Testis (tissue), 3 donors: ENCODE results near the gene C1RL. TPM values are rescaled to one million over a fixed set of nuclear protein-coding genes. Genes with fewer than 3 reads are reported as not detected.

Experiments
- DNase-seq: peaks from one replicate; pipeline ENCODE4 v3.0.0-alpha.2; 2019
- H3K27ac ChIP-seq, 2 donors: fragments of 200-600 bp; sonication (generic); one replicate each; pipeline ENCODE4 v1.5.1; 2019
- H3K27me3 ChIP-seq: fragments of 200-600 bp; sonication (generic); one replicate; pipeline ENCODE4 v1.5.1; 2019
- H3K36me3 ChIP-seq: fragments of 200-600 bp; sonication (generic); one replicate; pipeline ENCODE4 v1.5.1; 2017; ENCODE audit warnings: low read depth; ENCODE audit errors: missing control alignments
- H3K4me1 ChIP-seq: fragments of 200-600 bp; sonication (generic); one replicate; pipeline ENCODE4 v1.5.1; 2019
- H3K4me3 ChIP-seq, 2 donors: fragments of 200-600 bp; sonication (generic); one replicate each; pipeline ENCODE4 v1.5.1; 2017 to 2019
- H3K9me3 ChIP-seq: fragments of 200-600 bp; sonication (generic); one replicate; pipeline ENCODE4 v1.5.1; 2017
- CTCF ChIP-seq, 3 experiments: fragments of 450-650 bp in 2 of 3; fragments of 200-600 bp in 1 of 3; sonication (generic) in 1 of 3; IDR thresholded peaks; one replicate each; pipeline ENCODE4 v1.5.1; 2016 to 2019; ENCODE audit warnings: antibody characterized with exemption in 3 of 3, mild to moderate bottlenecking in 2 of 3, moderate library complexity in 1 of 3
- POLR2A ChIP-seq: fragments of 450-650 bp; IDR thresholded peaks from one replicate; pipeline ENCODE4 v1.6.1; 2017; ENCODE audit warnings: antibody characterized with exemption, mild to moderate bottlenecking, moderate library complexity
- WGBS, 2 donors: methylation state at CpG; one replicate each; pipeline ENCODE4 v1.1.5; 2018; 5-methylcytosine and 5-hydroxymethylcytosine counted together
- intact Hi-C: fragments of 100-400 bp; cut with DNase I; formaldehyde crosslinking; loops from one replicate; pipeline ENCODE4 v1.15.1; 2023; ENCODE audit warnings: low total_unique reads
- polyA plus RNA-seq: library from polyadenylated mRNA; stranded (reverse); fragments of 350-450 nt; fragmentation: Illumina TruSeq; extraction: RNeasy Lipid Tissue Mini Kit (QIAGEN cat#74804); gene quantifications from one replicate; pipeline ENCODE4 v1.2.3, GENCODE V29; 2014; ENCODE audit warnings: low read depth, low replicate concordance; ENCODE audit not compliant: insufficient read depth
- total RNA-seq, 2 donors: library from RNA; depleted of rRNA; stranded (reverse); fragments of >200 nt; gene quantifications; one replicate each; pipeline ENCODE4 v1.2.3, GENCODE V29; 2016

The C1RL gene
- total and polyA plus RNA-seq, 3 donors from 2014 or later = 19.8 to 31.8 (median 23.9) TPM

- intact Hi-C loops = no loop called here
- peak overlapping the region in 1 of 2 donors; percentile 82 for H3K27ac ChIP-seq
- no peaks in the 10 kb centered on the region for H3K9me3 ChIP-seq
- peaks cover 17% of the 10 kb centered on the region for H3K4me1 ChIP-seq
- 39 to 44% methylated on average over 7 of the region's 7 CpGs for WGBS, 2 donors
- H3K27me3 ChIP-seq = no peaks in the 10 kb centered on the region
- H3K4me3 ChIP-seq = no peak overlapping the region
- no peaks in the 10 kb centered on the region for H3K36me3 ChIP-seq
- no peak for DNase-seq
- TF ChIP-seq CTCF (IDR thresholded peaks at IDR 0.05) = no peak
- no peak for TF ChIP-seq POLR2A
Observed at GRCh38 chr12:7131502-7131866, 22.5 kb upstream of the C1RL start.

- TF ChIP-seq CTCF (IDR thresholded peaks at IDR 0.05) (no peak), POLR2A (no peak)
- Histone ChIP-seq H3K4me1 (peaks cover 17% of the 10 kb centered on the region), H3K4me3 (peak overlapping the region; percentile 57 to 73), H3K27me3 (no peaks in the 10 kb centered on the region), H3K36me3 (no peaks in the 10 kb centered on the region), H3K27ac (peak overlapping the region; percentile 24 to 82), H3K9me3 (no peaks in the 10 kb centered on the region)
- 1 to 2% methylated on average over 31 to 32 of the region's 32 CpGs for WGBS, 2 donors
- peak; percentile 73 for DNase-seq
- intact Hi-C loops = no loop called here
Observed at GRCh38 chr12:7130701-7131501, 21.9 kb upstream of the C1RL start.

GRCh38 chr12:7129872-7130691 is 21.1 kb upstream of the C1RL start, which contains the start of gene CLSTN3:
Gene CLSTN3 (plus strand): TSS chr12:7130371. CDS start chr12:7130649, 278 bp downstream.
- TF ChIP-seq POLR2A = no peak
- no peak for TF ChIP-seq CTCF (IDR thresholded peaks at IDR 0.05)
- no peaks in the 10 kb centered on the region for H3K27me3 ChIP-seq
- peak within 1 kb of the TSS; percentile 57 to 73 for H3K4me3 ChIP-seq
- H3K36me3 ChIP-seq = no peaks in the 10 kb centered on the region
- 0 to 1% methylated on average over 12 to 38 of the region's 40 CpGs for WGBS, 2 donors
- H3K27ac ChIP-seq = peak within 1 kb of the TSS; percentile 24 to 82
- intact Hi-C loops = no loop called here
- no peaks in the 10 kb centered on the region for H3K9me3 ChIP-seq
- peak; percentile 89 for DNase-seq
- H3K4me1 ChIP-seq = peaks cover 17% of the 10 kb centered on the region

GRCh38 chr12:7129287-7129871 is 20.4 kb upstream of the C1RL start:
- TF ChIP-seq POLR2A (no peak), CTCF (IDR thresholded peaks at IDR 0.05) (no peak)
- Histone ChIP-seq H3K4me3 (peak overlapping the region; percentile 57 to 73), H3K36me3 (no peaks in the 10 kb centered on the region), H3K4me1 (peaks cover 17% of the 10 kb centered on the region), H3K27ac (peak overlapping the region; percentile 24 to 82), H3K9me3 (no peaks in the 10 kb centered on the region), H3K27me3 (no peaks in the 10 kb centered on the region)
- intact Hi-C loops = no loop called here
- WGBS, 2 donors = 2 to 4% methylated on average over 11 to 19 of the region's 19 CpGs
- no peak for DNase-seq
